ENCODE results near the gene MYO9B. TPM values are rescaled to one million over a fixed set of nuclear protein-coding genes. Genes with fewer than 3 reads are reported as not detected.

The MYO9B gene
- total RNA-seq, 1 donor from 2014 or later, result 205 TPM

DNA sequence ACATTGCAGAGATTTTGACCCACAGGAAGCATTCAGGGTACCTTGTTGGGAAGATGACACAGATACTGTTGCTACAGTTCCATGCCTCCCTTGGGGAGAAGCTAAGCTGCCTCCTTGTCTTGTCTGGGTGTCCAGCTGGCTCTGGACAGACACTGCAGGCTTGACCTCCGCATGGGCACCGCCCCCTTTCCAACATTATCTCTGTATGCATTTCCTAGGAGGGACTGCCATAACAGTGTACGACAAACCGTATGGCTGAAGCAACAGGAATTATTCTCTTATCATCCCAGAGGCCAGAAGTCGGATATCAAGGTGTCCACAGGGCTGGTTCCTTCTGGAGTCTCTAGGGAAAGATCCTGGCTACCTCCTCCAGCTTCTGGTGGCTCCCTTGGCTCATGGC, 72.6 kb downstream of the MYO9B start:
- H3K36me3 ChIP-seq, result peaks cover 64% of the 10 kb centered on the region
- no peak overlapping the region for H3K27ac ChIP-seq
- DNase-seq, result no peak
- no peak for ATAC-seq
- H3K27me3 ChIP-seq (ENCODE audit: low read depth), result no peaks in the 10 kb centered on the region
- intact Hi-C loops (cut with DNase I), result loop anchor here (10.0 kb wide), 1 partner anchor 83 kb away; no protein-coding TSS in a partner anchor
- H3K9me3 ChIP-seq, result no peaks in the 10 kb centered on the region
- H3K4me1 ChIP-seq, result peaks cover 5% of the 10 kb centered on the region
- no peak overlapping the region for H3K4me3 ChIP-seq
- TF ChIP-seq, protein P1, sequence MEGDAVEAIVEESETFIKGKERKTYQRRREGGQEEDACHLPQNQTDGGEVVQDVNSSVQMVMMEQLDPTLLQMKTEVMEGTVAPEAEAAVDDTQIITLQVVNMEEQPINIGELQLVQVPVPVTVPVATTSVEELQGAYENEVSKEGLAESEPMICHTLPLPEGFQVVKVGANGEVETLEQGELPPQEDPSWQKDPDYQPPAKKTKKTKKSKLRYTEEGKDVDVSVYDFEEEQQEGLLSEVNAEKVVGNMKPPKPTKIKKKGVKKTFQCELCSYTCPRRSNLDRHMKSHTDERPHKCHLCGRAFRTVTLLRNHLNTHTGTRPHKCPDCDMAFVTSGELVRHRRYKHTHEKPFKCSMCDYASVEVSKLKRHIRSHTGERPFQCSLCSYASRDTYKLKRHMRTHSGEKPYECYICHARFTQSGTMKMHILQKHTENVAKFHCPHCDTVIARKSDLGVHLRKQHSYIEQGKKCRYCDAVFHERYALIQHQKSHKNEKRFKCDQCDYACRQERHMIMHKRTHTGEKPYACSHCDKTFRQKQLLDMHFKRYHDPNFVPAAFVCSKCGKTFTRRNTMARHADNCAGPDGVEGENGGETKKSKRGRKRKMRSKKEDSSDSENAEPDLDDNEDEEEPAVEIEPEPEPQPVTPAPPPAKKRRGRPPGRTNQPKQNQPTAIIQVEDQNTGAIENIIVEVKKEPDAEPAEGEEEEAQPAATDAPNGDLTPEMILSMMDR (IDR thresholded peaks at IDR 0.05), result no peak

DNA sequence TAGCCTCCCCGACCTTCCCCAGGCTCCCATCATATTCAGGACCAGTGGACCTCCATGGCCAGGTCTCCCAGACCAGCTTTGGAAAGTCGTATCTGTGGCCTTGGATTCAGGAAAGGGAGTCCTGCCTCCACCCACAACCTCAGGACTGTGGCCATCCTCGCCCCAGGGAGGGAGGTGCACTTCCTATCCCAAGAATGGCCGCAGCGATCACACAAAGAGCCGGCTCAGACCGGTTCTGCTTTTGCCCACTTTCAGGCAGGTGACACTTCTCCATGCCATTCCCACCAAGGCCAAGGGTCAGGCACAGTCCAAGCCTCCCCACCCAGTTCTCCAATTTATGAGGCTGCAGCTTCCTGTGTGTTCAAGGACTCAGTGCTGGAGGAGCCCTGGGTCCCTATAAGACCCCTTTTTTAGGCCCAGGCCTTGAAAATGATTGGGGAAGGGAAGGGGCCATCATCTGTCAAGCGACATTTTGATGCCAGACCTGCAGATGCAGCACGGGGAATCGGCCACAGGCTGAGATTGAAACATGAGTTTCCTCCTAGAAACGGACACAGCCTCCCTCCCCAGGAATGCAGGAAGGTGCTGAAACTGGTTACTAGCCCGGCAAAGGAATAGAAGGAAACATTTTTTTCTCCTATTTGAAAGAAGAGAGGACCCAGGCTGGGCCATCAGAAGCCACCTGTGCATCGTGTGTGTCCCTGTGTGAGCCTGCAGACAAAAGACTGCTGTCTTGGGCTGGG, 74.0 kb downstream of the MYO9B start:
- DNase-seq (no peak), ATAC-seq (peak; percentile 48 to 66)
- no peaks in the 10 kb centered on the region for H3K9me3 ChIP-seq
- peaks cover 78% of the 10 kb centered on the region for H3K36me3 ChIP-seq
- peaks cover 5% of the 10 kb centered on the region for H3K4me1 ChIP-seq
- H3K27me3 ChIP-seq (ENCODE audit: low read depth), result no peaks in the 10 kb centered on the region
- intact Hi-C loops (cut with DNase I), result loop anchor here (10.0 kb wide), 1 partner anchor 85 kb away; no protein-coding TSS in a partner anchor
- no peak overlapping the region for H3K27ac ChIP-seq
- TF ChIP-seq, protein P1 (IDR thresholded peaks at IDR 0.05), result no peak
- no peak overlapping the region for H3K4me3 ChIP-seq

DNA sequence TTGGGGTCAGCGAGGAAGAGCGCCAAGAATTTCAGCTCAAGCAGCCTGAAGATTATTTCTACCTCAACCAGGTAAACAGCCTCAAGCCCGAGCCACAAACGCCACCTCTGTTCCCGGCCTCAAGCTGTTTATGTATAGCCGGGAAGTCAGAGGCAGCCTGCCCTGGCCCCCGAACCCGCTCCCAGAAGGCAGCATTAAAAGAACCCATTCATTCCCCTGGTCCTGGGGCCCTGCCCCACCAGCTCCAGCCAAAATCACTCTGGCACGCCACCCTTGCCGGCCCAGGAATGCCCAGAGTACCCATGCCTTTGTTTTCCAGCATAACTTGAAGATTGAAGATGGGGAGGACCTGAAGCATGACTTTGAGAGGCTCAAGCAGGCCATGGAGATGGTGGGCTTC, 78.4 kb downstream of the MYO9B start:
- TF ChIP-seq, protein P1 (IDR thresholded peaks at IDR 0.05), result no peak
- H3K27ac ChIP-seq, result no peak overlapping the region
- H3K4me3 ChIP-seq, result no peak overlapping the region
- DNase-seq (no peak), ATAC-seq (no peak)
- peaks cover 3% of the 10 kb centered on the region for H3K4me1 ChIP-seq
- no peaks in the 10 kb centered on the region for H3K9me3 ChIP-seq
- intact Hi-C loops (cut with DNase I), result no loop called here
- H3K27me3 ChIP-seq (ENCODE audit: low read depth), result no peaks in the 10 kb centered on the region
- H3K36me3 ChIP-seq, result peaks cover 90% of the 10 kb centered on the region

DNA sequence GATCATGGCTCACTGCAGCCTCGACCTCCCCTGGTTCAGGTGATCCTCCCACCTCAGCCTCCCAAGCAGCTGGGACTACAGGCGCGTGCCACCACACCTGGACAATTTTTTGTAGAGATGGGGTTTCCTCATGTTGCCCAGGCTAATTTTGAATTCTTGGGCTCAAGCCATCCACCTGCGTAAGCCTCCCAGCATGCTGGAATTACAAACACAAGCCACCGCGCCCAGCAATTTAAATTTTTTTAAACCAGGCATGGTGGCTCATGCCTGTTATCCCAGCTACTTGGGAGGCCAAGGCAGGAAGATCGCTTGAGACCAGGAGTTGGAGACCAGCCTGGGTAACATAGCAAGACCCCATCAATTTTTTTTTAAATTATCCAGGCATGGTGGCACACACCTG, 79.7 kb downstream of the MYO9B start:
- no peak overlapping the region for H3K27ac ChIP-seq
- intact Hi-C loops (cut with DNase I), result no loop called here
- H3K9me3 ChIP-seq, result no peaks in the 10 kb centered on the region
- peaks cover 94% of the 10 kb centered on the region for H3K36me3 ChIP-seq
- H3K4me3 ChIP-seq, result no peak overlapping the region
- TF ChIP-seq, protein P1 (IDR thresholded peaks at IDR 0.05), result no peak
- DNase-seq (no peak), ATAC-seq (no peak)
- no peaks in the 10 kb centered on the region for H3K4me1 ChIP-seq
- H3K27me3 ChIP-seq (ENCODE audit: low read depth), result no peaks in the 10 kb centered on the region

DNA sequence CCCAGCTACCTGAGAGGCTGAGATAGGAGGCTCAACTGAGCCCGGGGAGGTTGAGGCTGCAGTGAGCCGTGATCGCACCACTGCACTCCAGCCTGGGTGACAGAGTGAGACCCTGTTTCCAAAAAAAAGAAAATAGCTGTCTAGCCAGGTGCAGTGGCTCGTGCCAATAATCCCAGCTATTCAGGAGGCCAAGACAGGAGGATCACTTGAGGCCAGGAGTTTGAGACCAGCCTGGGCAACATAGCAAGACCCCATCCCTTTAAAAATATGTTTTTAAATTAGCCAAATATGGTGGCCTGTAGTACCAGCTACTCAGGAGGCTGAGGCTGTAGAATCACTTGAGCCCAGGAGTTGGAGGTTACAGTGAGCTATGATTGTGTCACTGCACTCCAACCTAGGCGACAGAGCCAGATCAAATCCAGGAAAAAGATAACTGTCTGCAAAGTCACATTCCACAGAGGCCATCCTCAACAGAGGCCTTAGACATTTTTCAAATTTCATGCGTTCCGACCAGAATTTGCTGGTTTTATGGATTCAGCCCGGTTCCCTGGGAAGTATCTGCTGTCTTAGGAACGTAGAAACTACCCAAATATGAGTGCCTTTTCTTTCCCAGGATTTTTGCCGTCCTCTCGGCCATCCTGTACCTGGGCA, 80.8 kb downstream of the MYO9B start:
- intact Hi-C loops (cut with DNase I), result no loop called here
- no peaks in the 10 kb centered on the region for H3K4me1 ChIP-seq
- TF ChIP-seq, protein P1 (IDR thresholded peaks at IDR 0.05), result no peak
- H3K9me3 ChIP-seq, result no peaks in the 10 kb centered on the region
- no peak overlapping the region for H3K4me3 ChIP-seq
- no peak for ATAC-seq
- no peaks in the 10 kb centered on the region for H3K27me3 ChIP-seq (ENCODE audit: low read depth)
- DNase-seq, result no peak
- H3K27ac ChIP-seq, result no peak overlapping the region
- peaks cover 94% of the 10 kb centered on the region for H3K36me3 ChIP-seq

All from lower lobe of right lung (tissue), 2 donors.